ENCODE results near the gene PCDHGA9.

PCDHGA9 gene

GRCh38 chr5:141422742-141423291 is 20.2 kb downstream of the PCDHGA9 start:
- H3K4me3 ChIP-seq (replicated peaks; ENCODE audit: insufficient read depth, low read length) = no peak overlapping the region
- peaks cover 13% of the 10 kb centered on the region for H3K27me3 ChIP-seq (ENCODE audit: insufficient read depth, poor library complexity, severe bottlenecking)
- DNase-seq (ENCODE audit: low read depth in 1 of 2, low spot score in 1 of 2) = no peak
- H3K27ac ChIP-seq (replicated peaks) = no peak overlapping the region
- no peak for TF ChIP-seq POLR2AphosphoS5 (IDR thresholded peaks at IDR 0.05; ENCODE audit: low read depth)
- TF ChIP-seq SPI1 (IDR thresholded peaks at IDR 0.05; ENCODE audit: borderline replicate concordance, low read depth) = no peak
- peak; percentile 40 for TF ChIP-seq REST (IDR thresholded peaks at IDR 0.05; ENCODE audit: insufficient replicate concordance, low read depth)
- TF ChIP-seq GABPA (IDR thresholded peaks at IDR 0.05; ENCODE audit: low read depth) = no peak
- TF ChIP-seq CTCF (IDR thresholded peaks at IDR 0.05; ENCODE audit: insufficient read depth, low read length) = no peak

GRCh38 chr5:141427783-141428426 is 25.3 kb downstream of the PCDHGA9 start:
- no peak overlapping the region for H3K4me3 ChIP-seq (replicated peaks; ENCODE audit: insufficient read depth, low read length)
- TF ChIP-seq POLR2AphosphoS5 (IDR thresholded peaks at IDR 0.05; ENCODE audit: low read depth) = no peak
- TF ChIP-seq REST (IDR thresholded peaks at IDR 0.05; ENCODE audit: insufficient replicate concordance, low read depth) = no peak
- TF ChIP-seq SPI1 (IDR thresholded peaks at IDR 0.05; ENCODE audit: borderline replicate concordance, low read depth) = no peak
- TF ChIP-seq CTCF (IDR thresholded peaks at IDR 0.05; ENCODE audit: insufficient read depth, low read length) = no peak
- no peak for TF ChIP-seq GABPA (IDR thresholded peaks at IDR 0.05; ENCODE audit: low read depth)
- H3K27ac ChIP-seq (replicated peaks) = no peak overlapping the region

GRCh38 chr5:141430332-141431113 is 27.9 kb downstream of the PCDHGA9 start, which contains the start of gene PCDHGA12:
TSS of gene PCDHGA12 (plus strand) at chr5:141430507. CDS start at chr5:141430760, 253 bp downstream.
- Histone ChIP-seq H3K27ac (replicated peaks) (no peak within 1 kb of the TSS), H3K27me3 (ENCODE audit: insufficient read depth, poor library complexity, severe bottlenecking) (no peaks in the 10 kb centered on the region), H3K4me3 (replicated peaks; ENCODE audit: insufficient read depth, low read length) (no peak within 1 kb of the TSS)
- peak in 1 of 2 experiments; percentile 46 for DNase-seq (ENCODE audit: low read depth in 1 of 2, low spot score in 1 of 2)
- TF ChIP-seq SPI1 (IDR thresholded peaks at IDR 0.05; ENCODE audit: borderline replicate concordance, low read depth) = no peak
- no peak for TF ChIP-seq POLR2AphosphoS5 (IDR thresholded peaks at IDR 0.05; ENCODE audit: low read depth)
- no peak for TF ChIP-seq GABPA (IDR thresholded peaks at IDR 0.05; ENCODE audit: low read depth)
- no peak for TF ChIP-seq REST (IDR thresholded peaks at IDR 0.05; ENCODE audit: insufficient replicate concordance, low read depth)
- TF ChIP-seq CTCF (IDR thresholded peaks at IDR 0.05; ENCODE audit: insufficient read depth, low read length) = no peak

More at GRCh38 chr5:141427783-141428426, 25.3 kb downstream of the PCDHGA9 start:
- DNase-seq (ENCODE audit: low read depth in 1 of 2, low spot score in 1 of 2) = no peak
- peaks cover 4% of the 10 kb centered on the region for H3K27me3 ChIP-seq (ENCODE audit: insufficient read depth, poor library complexity, severe bottlenecking)
